KBM-7 (cell line): ENCODE data around the gene GADD45A.
"Not testable (repeated sequence)": the region's sequence is repeated elsewhere in the genome, so short reads cannot be mapped to it uniquely, and the experiment has no call there.

Experiments
- DNase-seq: peaks from one replicate; pipeline ENCODE4 v3.0.0-alpha.2; 2015
- in situ Hi-C: fragments of 300-500 bp; cut with MboI; formaldehyde crosslinking; loops from 2 replicates; pipeline ENCODE4 v1.14.3; 2020; ENCODE audit warnings: low sequenced_read_pairs, low pct_unique_long_range_greater_than_20kb, mixed read lengths

GADD45A gene

GRCh38 chr1:67711158-67711854, 26.3 kb downstream of the GADD45A start:
- in situ Hi-C loops = no loop called here
- DNase-seq = no peak

- peak; percentile 59 for DNase-seq
- in situ Hi-C loops = no loop called here
These were observed 26.8 kb downstream of the GADD45A start for GRCh38 chr1:67711855-67712212.

DNA sequence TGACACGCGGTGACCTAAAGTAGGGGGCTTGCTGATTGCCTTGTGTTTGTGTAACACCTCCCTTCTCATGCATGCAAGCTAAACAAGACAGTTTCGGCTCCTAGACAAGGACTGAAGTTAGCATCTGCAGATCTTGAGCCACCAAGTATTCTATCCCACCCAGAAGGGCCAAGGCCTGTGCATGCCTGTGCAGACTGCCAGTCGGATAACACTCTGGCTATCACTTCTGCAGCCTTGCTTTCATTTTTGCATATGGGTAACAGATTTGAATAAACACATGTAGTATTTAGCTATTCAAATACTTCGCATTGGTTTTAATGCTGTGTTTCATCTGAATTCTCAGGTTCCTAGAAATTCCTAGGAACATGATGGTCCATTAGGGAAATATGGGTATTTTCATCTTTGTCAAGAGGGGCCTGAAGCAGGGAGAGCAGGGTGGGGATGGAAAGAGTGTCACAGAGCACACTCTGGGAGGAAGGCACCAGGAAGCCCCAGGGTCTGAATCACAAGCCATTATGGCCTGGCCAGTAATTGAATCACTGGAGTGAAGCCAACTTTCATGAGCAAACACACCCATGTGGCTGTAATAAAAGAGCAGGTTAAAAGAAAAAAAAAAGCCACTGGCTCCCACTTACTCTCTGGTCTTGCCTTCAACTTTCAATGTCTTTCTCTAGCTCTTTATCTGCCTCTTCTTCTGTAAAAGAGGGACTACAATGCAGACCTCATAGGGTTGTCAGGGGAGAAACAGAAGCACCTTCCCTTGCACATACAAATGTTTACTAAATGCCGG, 28.3 kb downstream of the GADD45A start:
- peak; percentile 60 for DNase-seq
- in situ Hi-C loops = no loop called here

GRCh38 chr1:67715819-67716218, 30.8 kb downstream of the GADD45A start:
- in situ Hi-C loops = no loop called here
- DNase-seq = no peak

GRCh38 chr1:67716800-67717199, 31.8 kb downstream of the GADD45A start:
- DNase-seq = no peak
- in situ Hi-C loops = no loop called here

DNA sequence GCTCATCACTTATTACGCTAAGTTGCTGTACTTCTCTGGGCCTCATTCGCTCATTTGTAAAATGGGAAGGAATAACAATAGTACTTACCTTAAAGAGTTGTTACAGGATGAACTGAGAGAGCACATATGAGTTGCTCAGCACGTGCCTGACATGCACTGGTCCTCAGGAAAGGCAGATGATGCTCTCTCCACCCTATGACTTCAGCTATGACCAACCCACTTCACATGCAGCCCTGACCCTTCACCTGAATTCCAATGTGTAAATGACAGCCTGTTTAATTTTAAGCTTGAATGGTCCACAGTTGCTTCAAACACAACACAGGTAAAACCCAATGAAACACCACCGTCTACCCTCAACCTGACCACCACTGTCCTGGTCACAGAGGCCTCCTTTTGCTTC, 32.9 kb downstream of the GADD45A start:
- no peak for DNase-seq
- in situ Hi-C loops = no loop called here

GRCh38 chr1:67719329-67720196, 34.6 kb downstream of the GADD45A start:
- no peak for DNase-seq
- in situ Hi-C loops = no loop called here

DNA sequence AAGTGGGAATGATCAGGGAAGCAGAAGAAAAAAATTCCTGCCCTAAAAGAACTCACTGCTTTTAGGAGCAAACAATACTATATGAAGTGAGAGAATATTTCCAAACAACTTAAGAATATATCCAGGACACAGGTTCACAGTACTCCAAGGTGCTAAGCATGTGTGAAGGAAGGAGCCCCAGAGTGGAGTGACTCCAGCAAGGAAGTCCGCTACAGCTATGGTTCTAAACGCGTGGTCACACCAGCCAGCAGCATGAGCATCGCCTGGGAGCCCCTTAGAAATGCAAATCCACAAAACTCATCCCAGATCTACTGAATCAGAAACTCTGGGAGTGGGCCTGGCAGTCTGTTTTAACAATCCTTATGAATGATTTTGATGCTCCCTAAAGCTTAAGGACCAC, 36.1 kb downstream of the GADD45A start:
- in situ Hi-C loops = no loop called here
- DNase-seq = no peak

DNA sequence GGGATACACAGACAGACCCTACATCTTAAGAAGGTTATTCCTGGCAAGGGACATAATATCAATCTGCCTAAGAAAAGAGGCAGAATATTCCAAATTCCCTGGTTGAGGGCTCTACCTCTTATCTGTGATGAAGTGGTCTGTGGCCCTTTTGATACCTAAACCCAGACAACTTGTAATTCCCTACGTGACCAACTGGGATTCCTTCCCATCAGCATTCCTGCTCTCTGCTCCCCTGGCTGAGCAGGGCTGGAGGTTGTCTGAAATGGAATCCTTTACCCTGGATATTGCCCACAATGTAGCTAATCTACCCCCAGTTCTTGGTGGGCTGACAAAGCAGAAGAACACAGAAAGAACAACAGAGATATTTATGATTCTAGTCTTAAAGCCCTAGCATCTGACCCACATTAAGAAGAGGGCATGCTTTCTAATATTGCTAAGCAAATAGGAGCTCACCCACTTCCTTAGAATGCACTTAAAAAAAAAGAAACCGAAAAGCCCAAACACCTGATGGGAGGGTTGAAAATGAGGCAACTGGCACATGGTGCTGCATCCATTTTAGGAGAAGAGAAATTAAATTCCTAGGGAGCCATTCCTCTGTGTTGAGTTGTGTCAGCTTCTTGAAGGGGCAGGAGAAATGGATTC, 36.8 kb downstream of the GADD45A start:
- in situ Hi-C loops = no loop called here
- DNase-seq = no peak

- DNase-seq = no peak
- in situ Hi-C loops = no loop called here
These were observed 37.4 kb downstream of the GADD45A start for GRCh38 chr1:67722292-67722944.

DNA sequence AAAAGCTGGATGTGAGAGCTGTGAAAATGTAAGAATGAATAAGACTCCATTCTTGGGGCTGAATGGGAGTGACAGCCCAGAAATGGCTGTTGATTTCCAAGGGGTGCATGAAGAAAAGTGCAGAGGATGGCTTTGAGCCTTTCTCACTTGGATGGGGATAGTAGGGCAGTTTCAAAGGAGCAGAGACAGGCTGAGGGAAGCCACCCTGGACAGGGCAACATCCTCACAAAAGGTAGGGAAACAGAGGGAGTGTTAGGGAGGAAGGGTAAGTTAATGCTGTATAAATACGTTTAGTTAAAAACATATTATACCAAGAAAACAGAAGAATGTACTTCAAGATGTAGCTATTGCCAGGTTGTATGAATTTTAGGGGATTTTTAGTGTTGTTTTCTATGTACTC, 38.1 kb downstream of the GADD45A start:
- in situ Hi-C loops = no loop called here
- DNase-seq = no peak

GRCh38 chr1:67723620-67724019, 38.6 kb downstream of the GADD45A start:
- in situ Hi-C loops = no loop called here
- DNase-seq = no peak

DNA sequence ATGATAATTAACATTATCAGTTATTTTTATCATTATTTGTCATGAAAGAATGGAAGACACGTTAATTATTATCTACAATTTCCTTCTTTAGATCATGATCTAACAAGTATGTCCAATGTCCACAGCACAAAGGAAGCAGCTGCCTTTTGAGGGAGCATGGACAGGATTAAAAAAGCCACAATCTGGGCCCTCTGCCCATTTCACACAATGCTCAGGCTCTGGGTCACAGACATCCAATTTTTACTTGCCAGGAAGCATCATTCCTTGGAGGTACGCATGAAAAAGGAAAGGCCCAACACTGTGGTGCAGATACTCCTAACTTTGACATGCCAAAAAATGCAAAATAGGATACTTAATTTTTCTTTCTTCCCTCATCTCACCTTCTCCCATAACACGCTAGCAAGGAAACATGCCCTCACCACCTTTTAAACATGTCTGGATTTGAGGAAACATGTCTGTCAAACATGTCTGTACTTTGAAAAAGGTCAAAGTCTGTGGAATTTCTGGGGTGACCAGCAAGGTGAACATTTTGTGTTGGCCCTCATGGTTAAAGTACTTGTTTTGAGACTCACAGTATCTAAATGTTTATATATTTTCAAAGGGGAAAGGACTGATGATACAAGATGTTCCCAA, 40.0 kb downstream of the GADD45A start:
- in situ Hi-C loops = no loop called here
- DNase-seq = peak; percentile 57

GRCh38 chr1:67726224-67726623, 41.2 kb downstream of the GADD45A start:
- in situ Hi-C loops = no loop called here

GRCh38 chr1:67729872-67730271, 44.9 kb downstream of the GADD45A start:
- no peak for DNase-seq
- in situ Hi-C loops = no loop called here

More at GRCh38 chr1:67726224-67726623, 41.2 kb downstream of the GADD45A start:
- no peak for DNase-seq

DNA sequence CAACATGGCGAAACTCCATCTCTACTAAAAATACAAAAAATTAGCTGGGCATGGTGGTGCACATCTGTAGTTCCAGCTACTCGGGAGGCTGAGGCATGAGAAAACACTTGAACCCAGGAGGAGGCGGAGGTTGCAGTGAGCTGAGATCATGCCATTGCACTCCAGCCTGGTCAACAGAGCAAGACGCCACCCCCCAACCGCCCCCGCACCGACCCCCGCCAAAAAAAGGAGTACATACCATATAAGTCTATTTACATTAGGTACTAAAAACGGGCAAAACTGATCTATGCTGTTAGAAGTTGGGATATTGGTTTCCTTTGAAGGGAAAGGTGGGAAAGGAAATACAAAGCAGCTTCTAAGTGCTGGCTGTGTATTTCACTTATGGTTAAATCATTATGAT, 45.3 kb downstream of the GADD45A start:
- DNase-seq, in situ Hi-C loops: not testable (repeated sequence)

DNA sequence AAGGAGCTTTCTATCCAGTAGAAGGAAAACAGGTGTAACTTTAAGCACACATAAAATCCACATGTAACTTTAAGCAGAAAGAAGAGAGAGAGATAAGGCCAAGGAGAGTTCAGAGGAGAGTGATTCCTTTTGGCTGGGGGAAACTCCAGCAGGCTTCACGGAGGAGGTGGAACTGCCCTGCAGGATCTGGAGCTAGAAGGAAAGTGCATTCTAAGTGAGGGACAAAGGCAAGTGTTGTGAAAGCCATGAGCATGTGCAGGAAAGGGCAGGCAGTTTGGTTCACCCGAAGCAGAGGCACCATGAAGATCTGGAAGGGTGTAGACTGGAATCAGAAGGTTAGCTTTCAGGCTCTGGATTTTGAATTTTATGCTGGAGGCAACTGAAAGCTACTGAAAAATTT, 46.3 kb downstream of the GADD45A start:
- DNase-seq = no peak
- in situ Hi-C loops = no loop called here

DNA sequence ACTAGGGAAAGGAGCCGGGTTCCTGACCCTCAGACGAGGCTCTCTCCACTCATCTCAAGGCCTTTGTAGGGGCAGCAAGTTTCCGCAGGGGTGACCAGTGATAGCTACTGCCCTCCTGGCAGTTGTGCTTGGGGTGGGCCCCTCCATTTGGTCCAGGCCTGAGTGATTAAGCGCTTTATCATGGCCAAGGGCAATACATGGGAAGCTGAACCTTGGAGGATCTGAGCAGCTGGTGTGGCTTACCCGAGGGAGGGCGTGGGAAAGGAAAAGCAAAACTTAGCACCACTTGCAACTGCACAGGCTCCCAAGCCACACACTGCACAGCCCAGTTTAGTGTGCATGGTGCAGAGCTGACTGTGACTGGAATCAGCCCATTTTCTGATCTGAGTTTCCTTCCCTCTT, 47.8 kb downstream of the GADD45A start:
- no peak for DNase-seq
- in situ Hi-C loops = no loop called here
